ENCODE data around the gene GALNT15.

DNA sequence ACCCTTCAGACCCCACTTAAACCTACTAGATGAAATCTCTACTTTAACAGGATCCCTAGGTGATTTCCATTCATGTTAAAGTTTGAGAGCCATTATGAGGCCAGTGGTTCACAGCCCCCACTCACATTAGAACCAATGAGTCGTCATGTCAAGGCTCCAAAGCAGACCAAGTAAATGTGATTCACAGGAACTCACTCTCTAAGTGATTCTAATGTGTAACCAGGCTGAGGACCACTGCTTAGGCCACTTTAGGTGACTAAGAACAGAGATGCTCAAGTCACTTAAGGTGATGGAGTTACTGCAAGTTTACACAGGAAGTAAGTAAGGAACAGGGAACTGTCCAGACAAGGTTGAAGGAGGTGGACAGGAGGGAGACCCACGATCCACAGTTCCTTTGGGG lies 7.7 kb downstream of the GALNT15 start:
- TF ChIP-seq POLR2A (IDR thresholded peaks at IDR 0.05) (no peak), CTCF (IDR thresholded peaks at IDR 0.05) (no peak)
